K562 (cell line): ENCODE results near the gene UBASH3A. TPM values are rescaled to one million over a fixed set of nuclear protein-coding genes. Genes with fewer than 3 reads are reported as not detected.

Experiments used
- BRD4 ChIP-seq: fragments of 200-600 bp; sonication (generic); IDR thresholded peaks from 2 replicates; pipeline ENCODE4 v1.6.1; 2017; ENCODE audit warnings: inconsistent platforms
- BRD9 ChIP-seq: fragments of 450-650 bp; IDR thresholded peaks from 2 replicates; pipeline ENCODE4 v1.6.1; 2018; ENCODE audit warnings: low read depth; ENCODE audit not compliant: partially characterized antibody
- EHMT2 ChIP-seq: fragments of 450-650 bp; IDR thresholded peaks from 2 replicates; pipeline ENCODE4 v1.6.1; 2018; ENCODE audit warnings: antibody characterized with exemption
- FOXA3 ChIP-seq, 2 experiments: fragments of 450-650 bp in 1 of 2; sonication (generic) in 1 of 2; formaldehyde crosslinking; IDR thresholded peaks in 1 of 2; conservative IDR thresholded peaks in 1 of 2; 2 replicates each; pipeline versions ENCODE4 v1.4.0 to v1.8.0; 2020 to 2022; ENCODE audit warnings: mild to moderate bottlenecking in 2 of 2, missing genetic modification reagents in 1 of 2
- KDM1A ChIP-seq, 2 experiments: fragments of 450-650 bp; IDR thresholded peaks; 2 replicates each; pipeline ENCODE4 v1.6.1; 2016; ENCODE audit warnings: mild to moderate bottlenecking in 2 of 2
- KLF1 ChIP-seq: fragments of 450-650 bp; IDR thresholded peaks from 2 replicates; pipeline ENCODE4 v1.6.1; 2016; ENCODE audit warnings: missing genetic modification characterization, missing compliant biosample characterization
- MXI1 ChIP-seq: IDR thresholded peaks from 2 replicates; pipeline ENCODE4 v1.6.1; 2011; ENCODE audit warnings: low read depth, mild to moderate bottlenecking, improper control_type of control experiment, low read length
- NR2F6 ChIP-seq: fragments of 450-650 bp; formaldehyde crosslinking; IDR thresholded peaks from 2 replicates; pipeline ENCODE4 v1.4.0; 2020; ENCODE audit warnings: mild to moderate bottlenecking
- RBBP5 ChIP-seq: fragments of 200-600 bp; sonication (generic); IDR thresholded peaks from 2 replicates; pipeline ENCODE4 v1.6.1; 2012; ENCODE audit warnings: borderline replicate concordance, mild to moderate bottlenecking, low read length, control low read depth, inconsistent platforms; ENCODE audit not compliant: insufficient read depth, poor library complexity, severe bottlenecking
- STAT5A ChIP-seq: IDR thresholded peaks from 2 replicates; pipeline ENCODE4 v1.6.1; 2012; ENCODE audit warnings: low read length, inconsistent platforms, borderline replicate concordance
- TAF1 ChIP-seq: IDR thresholded peaks from 2 replicates; pipeline ENCODE4 v1.6.1; 2011; ENCODE audit warnings: mild to moderate bottlenecking, low read length, moderate library complexity; ENCODE audit not compliant: insufficient read depth, control insufficient read depth, severe bottlenecking; ENCODE audit errors: extremely low read depth
- TAF15 ChIP-seq: fragments of 200-400 bp; formaldehyde crosslinking; IDR thresholded peaks from 2 replicates; pipeline ENCODE4 v1.6.1; 2017; ENCODE audit warnings: mild to moderate bottlenecking, low read depth, low read length, moderate library complexity
- YBX1 ChIP-seq: fragments of 450-650 bp; IDR thresholded peaks from 2 replicates; pipeline ENCODE4 v1.7.1; 2016; ENCODE audit warnings: mild to moderate bottlenecking
- ZNF12 ChIP-seq: sonication (generic); formaldehyde crosslinking; IDR thresholded peaks from 2 replicates; pipeline ENCODE4 v1.4.0; 2020; ENCODE audit warnings: mild to moderate bottlenecking, missing genetic modification reagents
- ZNF217 ChIP-seq: sonication (generic); formaldehyde crosslinking; IDR thresholded peaks from 2 replicates; pipeline ENCODE4 v1.8.0; 2022; ENCODE audit warnings: mild to moderate bottlenecking, missing genetic modification reagents
- ZNF398 ChIP-seq: fragments of 250-450 bp; sonication (Bioruptor Pico); IDR thresholded peaks from 2 replicates; pipeline ENCODE4 v1.8.0; 2021; ENCODE audit warnings: moderate library complexity, mild to moderate bottlenecking, inconsistent platforms
- polyA plus RNA-seq, 8 experiments: library from polyadenylated mRNA; depleted of rRNA in 4 of 8; stranded (reverse) in 5 of 8; unstranded in 3 of 8; fragments of >200 nt; fragmentation: Nextera tagmentation in 2 of 8; fragmentation: Illumina TruSeq in 1 of 8; extraction: Ambion mirVana in 2 of 8; extraction: Trizol in 1 of 8; gene quantifications; 2 replicates each; pipeline versions ENCODE4 v1.2.1 to v1.2.3, GENCODE V29; 2011 to 2014; ENCODE audit warnings: inconsistent platforms in 1 of 8, missing spikeins in 1 of 8
- total RNA-seq, 7 experiments: library from RNA; depleted of rRNA in 6 of 7; stranded (reverse); fragments of >200 nt in 6 of 7; fragmentation: Illumina TruSeq in 2 of 7; extraction: Trizol in 2 of 7; gene quantifications; 2 replicates each; pipeline versions ENCODE4 v1.2.1 to v1.2.3, GENCODE V29; 2011 to 2021; ENCODE audit warnings: low replicate concordance in 1 of 7
- TF ChIP-seq, protein P1 (sequence below): fragments of 450-650 bp; IDR thresholded peaks from 2 replicates; pipeline ENCODE4 v1.6.1; 2016; ENCODE audit warnings: low read depth
- TF ChIP-seq, protein P2 (sequence below): fragments of 450-650 bp; formaldehyde crosslinking; IDR thresholded peaks from 2 replicates; pipeline ENCODE4 v1.4.0; 2022; ENCODE audit warnings: mild to moderate bottlenecking, moderate library complexity

UBASH3A gene
- total and polyA plus RNA-seq, 9 of the 15 experiments (the other 6 are each of a cell fraction or from before 2014, with no cell fraction given), result 0.23 to 1.8 (median 1.1) TPM

- TF ChIP-seq EHMT2 (peak; percentile 80; the same call in 1 of the 2 replicates), KLF1 (tag) (no peak; the same call in 1 of the 2 replicates), BRD4 (no peak), FOXA3 (CRISPR knock-in tag; conservative IDR thresholded peaks at IDR 0.05 in 1 of 2, IDR thresholded peaks at IDR 0.05 in 1 of 2) (no peak), RBBP5 (no peak), YBX1 (no peak), TAF15 (no peak), MXI1 (no peak), ZNF12 (CRISPR knock-in tag) (no peak), TAF1 (no peak), ZNF217 (CRISPR knock-in tag) (no peak), KDM1A (IDR thresholded peaks at IDR 0.05) (peak; percentile 22 to 49; a peak in 1 of 4 replicates), BRD9 (no peak), ZNF398 (CRISPR knock-in tag) (no peak), STAT5A (peak; percentile 39; the same call in 1 of the 2 replicates), NR2F6 (CRISPR knock-in tag) (no peak)
- TF ChIP-seq, protein P1, sequence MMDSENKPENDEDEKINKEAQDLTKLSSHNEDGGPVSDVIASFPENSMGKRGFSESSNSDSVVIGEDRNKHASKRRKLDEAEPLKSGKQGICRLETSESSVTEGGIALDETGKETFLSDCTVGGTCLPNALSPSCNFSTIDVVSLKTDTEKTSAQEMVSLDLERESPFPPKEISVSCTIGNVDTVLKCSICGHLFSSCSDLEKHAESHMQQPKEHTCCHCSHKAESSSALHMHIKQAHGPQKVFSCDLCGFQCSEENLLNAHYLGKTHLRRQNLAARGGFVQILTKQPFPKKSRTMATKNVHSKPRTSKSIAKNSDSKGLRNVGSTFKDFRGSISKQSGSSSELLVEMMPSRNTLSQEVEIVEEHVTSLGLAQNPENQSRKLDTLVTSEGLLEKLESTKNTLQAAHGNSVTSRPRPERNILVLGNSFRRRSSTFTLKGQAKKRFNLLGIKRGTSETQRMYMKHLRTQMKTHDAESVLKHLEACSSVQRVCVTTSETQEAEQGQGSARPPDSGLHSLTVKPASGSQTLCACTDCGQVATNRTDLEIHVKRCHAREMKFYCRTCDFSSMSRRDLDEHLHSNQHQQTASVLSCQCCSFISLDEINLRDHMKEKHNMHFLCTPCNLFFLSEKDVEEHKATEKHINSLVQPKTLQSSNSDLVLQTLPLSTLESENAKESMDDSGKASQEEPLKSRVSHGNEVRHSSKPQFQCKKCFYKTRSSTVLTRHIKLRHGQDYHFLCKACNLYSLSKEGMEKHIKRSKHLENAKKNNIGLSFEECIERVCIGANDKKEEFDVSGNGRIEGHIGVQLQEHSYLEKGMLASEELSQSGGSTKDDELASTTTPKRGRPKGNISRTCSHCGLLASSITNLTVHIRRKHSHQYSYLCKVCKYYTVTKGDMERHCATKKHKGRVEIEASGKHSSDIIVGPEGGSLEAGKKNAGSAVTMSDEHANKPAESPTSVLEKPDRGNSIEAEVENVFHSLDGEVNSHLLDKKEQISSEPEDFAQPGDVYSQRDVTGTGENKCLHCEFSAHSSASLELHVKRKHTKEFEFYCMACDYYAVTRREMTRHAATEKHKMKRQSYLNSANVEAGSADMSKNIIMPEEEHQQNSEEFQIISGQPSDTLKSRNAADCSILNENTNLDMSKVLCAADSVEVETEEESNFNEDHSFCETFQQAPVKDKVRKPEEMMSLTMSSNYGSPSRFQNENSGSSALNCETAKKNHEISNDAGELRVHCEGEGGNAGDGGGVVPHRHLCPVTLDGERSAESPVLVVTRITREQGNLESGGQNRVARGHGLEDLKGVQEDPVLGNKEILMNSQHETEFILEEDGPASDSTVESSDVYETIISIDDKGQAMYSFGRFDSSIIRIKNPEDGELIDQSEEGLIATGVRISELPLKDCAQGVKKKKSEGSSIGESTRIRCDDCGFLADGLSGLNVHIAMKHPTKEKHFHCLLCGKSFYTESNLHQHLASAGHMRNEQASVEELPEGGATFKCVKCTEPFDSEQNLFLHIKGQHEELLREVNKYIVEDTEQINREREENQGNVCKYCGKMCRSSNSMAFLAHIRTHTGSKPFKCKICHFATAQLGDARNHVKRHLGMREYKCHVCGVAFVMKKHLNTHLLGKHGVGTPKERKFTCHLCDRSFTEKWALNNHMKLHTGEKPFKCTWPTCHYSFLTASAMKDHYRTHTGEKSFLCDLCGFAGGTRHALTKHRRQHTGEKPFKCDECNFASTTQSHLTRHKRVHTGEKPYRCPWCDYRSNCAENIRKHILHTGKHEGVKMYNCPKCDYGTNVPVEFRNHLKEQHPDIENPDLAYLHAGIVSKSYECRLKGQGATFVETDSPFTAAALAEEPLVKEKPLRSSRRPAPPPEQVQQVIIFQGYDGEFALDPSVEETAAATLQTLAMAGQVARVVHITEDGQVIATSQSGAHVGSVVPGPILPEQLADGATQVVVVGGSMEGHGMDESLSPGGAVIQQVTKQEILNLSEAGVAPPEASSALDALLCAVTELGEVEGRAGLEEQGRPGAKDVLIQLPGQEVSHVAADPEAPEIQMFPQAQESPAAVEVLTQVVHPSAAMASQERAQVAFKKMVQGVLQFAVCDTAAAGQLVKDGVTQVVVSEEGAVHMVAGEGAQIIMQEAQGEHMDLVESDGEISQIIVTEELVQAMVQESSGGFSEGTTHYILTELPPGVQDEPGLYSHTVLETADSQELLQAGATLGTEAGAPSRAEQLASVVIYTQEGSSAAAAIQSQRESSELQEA, result no peak
- TF ChIP-seq, protein P2, sequence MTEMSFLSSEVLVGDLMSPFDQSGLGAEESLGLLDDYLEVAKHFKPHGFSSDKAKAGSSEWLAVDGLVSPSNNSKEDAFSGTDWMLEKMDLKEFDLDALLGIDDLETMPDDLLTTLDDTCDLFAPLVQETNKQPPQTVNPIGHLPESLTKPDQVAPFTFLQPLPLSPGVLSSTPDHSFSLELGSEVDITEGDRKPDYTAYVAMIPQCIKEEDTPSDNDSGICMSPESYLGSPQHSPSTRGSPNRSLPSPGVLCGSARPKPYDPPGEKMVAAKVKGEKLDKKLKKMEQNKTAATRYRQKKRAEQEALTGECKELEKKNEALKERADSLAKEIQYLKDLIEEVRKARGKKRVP (CRISPR knock-in tag), result 0 out of 2 replicates have a peak, but pooled peaks have one; percentile 58
Measured at GRCh38 chr21:42433946-42434551, 30.3 kb downstream of the UBASH3A start (continued).
